Stomach (tissue), 4 donors: Measurements from ENCODE around the gene CDC34.

ENCODE experiments used
- POLR2A ChIP-seq, 4 donors: fragments of 450-650 bp; IDR thresholded peaks; one replicate each; pipeline ENCODE4 v1.6.1; 2016; ENCODE audit warnings: antibody characterized with exemption in 4 of 4, control low read depth in 2 of 4, mild to moderate bottlenecking in 1 of 4, moderate library complexity in 1 of 4
- POLR2AphosphoS5 ChIP-seq, 3 donors: sonication (generic); formaldehyde crosslinking; IDR thresholded peaks; one replicate each; pipeline ENCODE4 v1.6.1; 2016; ENCODE audit warnings: antibody characterized with exemption in 3 of 3
- TF ChIP-seq, protein P1 (sequence below), 7 experiments: fragments of 450-650 bp in 4 of 7; fragments of 200-600 bp in 3 of 7; sonication (generic) in 3 of 7; IDR thresholded peaks; one replicate each; pipeline ENCODE4 v1.5.1; 2016 to 2019; ENCODE audit warnings: antibody characterized with exemption in 7 of 7, control low read depth in 2 of 7, mild to moderate bottlenecking in 1 of 7

DNA sequence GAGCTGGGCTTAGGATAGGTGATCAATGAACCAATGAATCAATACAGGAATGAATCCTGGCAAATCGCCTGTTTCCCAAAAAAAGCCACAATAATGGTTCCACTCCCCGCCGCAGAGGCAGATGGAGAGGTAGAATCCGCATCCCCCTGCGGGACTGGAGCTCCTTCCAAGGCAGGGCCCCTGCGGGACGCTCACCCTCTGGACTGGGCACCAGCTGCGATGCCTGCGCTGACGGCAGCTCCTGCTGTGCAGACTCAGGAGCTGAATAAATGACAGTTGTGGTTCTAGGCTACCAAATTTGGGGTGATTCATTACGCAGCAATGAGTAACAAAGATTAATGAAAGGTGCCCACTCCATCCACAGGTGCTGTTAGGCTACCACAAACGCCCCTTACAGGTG is 8.8 kb upstream of the CDC34 start:
- TF ChIP-seq POLR2A (IDR thresholded peaks at IDR 0.05) (no peak), POLR2AphosphoS5 (IDR thresholded peaks at IDR 0.05) (no peak)
- TF ChIP-seq, protein P1, sequence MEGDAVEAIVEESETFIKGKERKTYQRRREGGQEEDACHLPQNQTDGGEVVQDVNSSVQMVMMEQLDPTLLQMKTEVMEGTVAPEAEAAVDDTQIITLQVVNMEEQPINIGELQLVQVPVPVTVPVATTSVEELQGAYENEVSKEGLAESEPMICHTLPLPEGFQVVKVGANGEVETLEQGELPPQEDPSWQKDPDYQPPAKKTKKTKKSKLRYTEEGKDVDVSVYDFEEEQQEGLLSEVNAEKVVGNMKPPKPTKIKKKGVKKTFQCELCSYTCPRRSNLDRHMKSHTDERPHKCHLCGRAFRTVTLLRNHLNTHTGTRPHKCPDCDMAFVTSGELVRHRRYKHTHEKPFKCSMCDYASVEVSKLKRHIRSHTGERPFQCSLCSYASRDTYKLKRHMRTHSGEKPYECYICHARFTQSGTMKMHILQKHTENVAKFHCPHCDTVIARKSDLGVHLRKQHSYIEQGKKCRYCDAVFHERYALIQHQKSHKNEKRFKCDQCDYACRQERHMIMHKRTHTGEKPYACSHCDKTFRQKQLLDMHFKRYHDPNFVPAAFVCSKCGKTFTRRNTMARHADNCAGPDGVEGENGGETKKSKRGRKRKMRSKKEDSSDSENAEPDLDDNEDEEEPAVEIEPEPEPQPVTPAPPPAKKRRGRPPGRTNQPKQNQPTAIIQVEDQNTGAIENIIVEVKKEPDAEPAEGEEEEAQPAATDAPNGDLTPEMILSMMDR (IDR thresholded peaks at IDR 0.05): no peak
